Liver (tissue), 9 donors: ENCODE measurements around the gene AGBL4. TPM values are rescaled to one million over a fixed set of nuclear protein-coding genes. Genes with fewer than 3 reads are reported as not detected.

Source experiments
- DNase-seq: peaks from one replicate; pipeline ENCODE4 v3.0.0-alpha.2; 2017; ENCODE audit warnings: low spot score
- H3K27ac ChIP-seq, 2 donors: one replicate each; pipeline ENCODE4 v1.7.0; 2013; ENCODE audit warnings: inconsistent platforms in 2 of 2, low read length in 2 of 2, control low read depth in 1 of 2, low read depth in 1 of 2, mild to moderate bottlenecking in 1 of 2
- H3K27me3 ChIP-seq, 4 donors: one replicate each; pipeline versions ENCODE4 v1.6.1 to v1.7.0; 2013; ENCODE audit warnings: low read length in 3 of 4, inconsistent platforms in 1 of 4, mild to moderate bottlenecking in 1 of 4, moderate library complexity in 1 of 4; ENCODE audit not compliant: control insufficient read depth in 4 of 4, insufficient read depth in 4 of 4
- H3K36me3 ChIP-seq, 4 donors: one replicate each; pipeline versions ENCODE4 v1.6.1 to v1.7.0; 2013; ENCODE audit warnings: low read length in 3 of 4, mild to moderate bottlenecking in 3 of 4, low read depth in 1 of 4, moderate library complexity in 1 of 4; ENCODE audit not compliant: control insufficient read depth in 4 of 4, insufficient read depth in 3 of 4
- H3K4me1 ChIP-seq, 4 donors: one replicate each; pipeline versions ENCODE4 v1.6.1 to v1.7.0; 2013; ENCODE audit warnings: low read length in 3 of 4, mild to moderate bottlenecking in 3 of 4, moderate library complexity in 1 of 4; ENCODE audit not compliant: control insufficient read depth in 4 of 4, insufficient read depth in 4 of 4
- H3K4me3 ChIP-seq, 3 donors: one replicate each; pipeline versions ENCODE4 v1.6.1 to v1.7.0; 2013; ENCODE audit warnings: low read length in 3 of 3, control low read depth in 1 of 3, low read depth in 1 of 3, mild to moderate bottlenecking in 1 of 3
- H3K9ac ChIP-seq, 2 donors: one replicate each; pipeline ENCODE4 v1.7.0; 2013; ENCODE audit warnings: low read length in 2 of 2, mild to moderate bottlenecking in 2 of 2, moderate library complexity in 2 of 2, control low read depth in 1 of 2, low read depth in 1 of 2
- H3K9me3 ChIP-seq, 4 donors: one replicate each; pipeline versions ENCODE4 v1.6.1 to v1.7.0; 2013; ENCODE audit warnings: low read length in 3 of 4; ENCODE audit not compliant: control insufficient read depth in 4 of 4
- CTCF ChIP-seq: fragments of 150-350 bp; IDR thresholded peaks from 2 replicates; pipeline ENCODE4 v1.5.1; 2017; ENCODE audit warnings: improper control_type of control experiment, low read depth, low read length; ENCODE audit not compliant: missing input control
- FOXA1 ChIP-seq: IDR thresholded peaks from 2 replicates; pipeline ENCODE4 v1.6.1; 2016; ENCODE audit warnings: antibody characterized with exemption
- FOXA2 ChIP-seq: IDR thresholded peaks from 2 replicates; pipeline ENCODE4 v1.6.1; 2016; ENCODE audit warnings: antibody characterized with exemption
- HNF4A ChIP-seq, 2 donors: conservative IDR thresholded peaks; 2 replicates each; pipeline ENCODE4 v1.6.1; 2016; ENCODE audit warnings: antibody characterized with exemption in 2 of 2, mild to moderate bottlenecking in 2 of 2
- HNF4G ChIP-seq: IDR thresholded peaks from 2 replicates; pipeline ENCODE4 v1.6.1; 2016; ENCODE audit warnings: antibody characterized with exemption
- JUND ChIP-seq, 2 donors: IDR thresholded peaks; 2 replicates each; pipeline ENCODE4 v1.6.1; 2016; ENCODE audit warnings: antibody characterized with exemption in 2 of 2
- MAX ChIP-seq: IDR thresholded peaks from 2 replicates; pipeline ENCODE4 v1.6.1; 2016; ENCODE audit warnings: antibody characterized with exemption
- NR2F2 ChIP-seq: IDR thresholded peaks from 2 replicates; pipeline ENCODE4 v1.6.1; 2016; ENCODE audit warnings: antibody characterized with exemption
- RAD21 ChIP-seq, 2 donors: IDR thresholded peaks; 2 replicates each; pipeline ENCODE4 v1.6.1; 2016; ENCODE audit warnings: antibody characterized with exemption in 2 of 2, mild to moderate bottlenecking in 2 of 2
- REST ChIP-seq: IDR thresholded peaks from 2 replicates; pipeline ENCODE4 v1.6.1; 2016; ENCODE audit warnings: antibody characterized with exemption, mild to moderate bottlenecking
- RXRA ChIP-seq, 2 donors: IDR thresholded peaks; 2 replicates each; pipeline ENCODE4 v1.6.1; 2017 to 2018; ENCODE audit warnings: antibody characterized with exemption in 2 of 2, mild to moderate bottlenecking in 1 of 2
- SP1 ChIP-seq: IDR thresholded peaks from 2 replicates; pipeline ENCODE4 v1.6.1; 2018; ENCODE audit warnings: antibody characterized with exemption, mild to moderate bottlenecking
- TAF1 ChIP-seq: conservative IDR thresholded peaks from 2 replicates; pipeline ENCODE4 v1.6.1; 2016; ENCODE audit warnings: antibody characterized with exemption, mild to moderate bottlenecking
- ZBTB33 ChIP-seq: IDR thresholded peaks from 2 replicates; pipeline ENCODE4 v1.6.1; 2016; ENCODE audit warnings: antibody characterized with exemption
- WGBS: extraction: QIAGEN DNeasy Blood & Tissue Kit; methylation state at CpG from one replicate; pipeline ENCODE4 v1.1.7; 2013; 5-methylcytosine and 5-hydroxymethylcytosine counted together
- polyA plus RNA-seq, 2 donors: library from polyadenylated mRNA; stranded (reverse) in 1 of 2; unstranded in 1 of 2; fragments of 200-250 nt in 1 of 2; fragments of >200 nt in 1 of 2; fragmentation: Nextera tagmentation in 1 of 2; extraction: Ambion mirVana in 1 of 2; gene quantifications; one replicate each; pipeline versions ENCODE4 v1.2.1 to v1.2.3, GENCODE V29; 2013 to 2015
- total RNA-seq, 2 donors: library from RNA; depleted of rRNA; stranded (reverse); fragments of >200 nt; gene quantifications; one replicate each; pipeline ENCODE4 v1.2.3, GENCODE V29; 2014
- TF ChIP-seq, protein P1 (sequence below): IDR thresholded peaks from 2 replicates; pipeline ENCODE4 v1.6.1; 2016; ENCODE audit warnings: antibody characterized with exemption
- donor health status: healthy.
- donor health status: healthy.
- donor health status: healthy.
- donor health status: healthy.
- donor health status: healthy.

AGBL4 gene
- total and polyA plus RNA-seq, 4 donors: 0.75 to 0.76 TPM; not detected in 2

DNA sequence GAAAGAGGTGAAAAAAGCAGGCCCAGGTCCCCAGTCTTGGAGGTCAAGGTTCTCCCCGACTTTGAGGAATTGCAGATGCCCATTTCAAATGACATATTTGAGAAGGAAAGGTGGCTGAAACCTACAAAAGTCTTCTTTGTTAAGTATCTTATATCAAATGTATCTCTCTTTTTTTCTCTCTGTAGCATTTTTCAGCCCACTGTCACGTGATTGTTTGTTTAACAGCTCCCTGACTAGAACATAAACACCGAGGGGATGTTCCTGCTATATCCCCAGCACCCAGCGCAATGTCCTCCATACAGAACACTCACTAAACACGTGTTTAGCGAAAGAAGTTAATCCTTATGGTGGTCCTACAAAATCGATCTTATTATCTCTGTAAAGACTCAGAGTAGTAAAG is 1274.7 kb downstream of the AGBL4 start:
- no peaks in the 10 kb centered on the region for H3K27me3 ChIP-seq
- no peaks in the 10 kb centered on the region for H3K9me3 ChIP-seq
- no peak for DNase-seq
- H3K27ac ChIP-seq: no peak overlapping the region
- 82% methylated on average over 7 of the region's 7 CpGs for WGBS
- TF ChIP-seq RXRA (IDR thresholded peaks at IDR 0.05): no peak
- TF ChIP-seq HNF4A (conservative IDR thresholded peaks at IDR 0.05): no peak
- TF ChIP-seq CTCF: no peak
- no peak for TF ChIP-seq TAF1
- TF ChIP-seq RAD21 (IDR thresholded peaks at IDR 0.05): no peak
- TF ChIP-seq, protein P1, sequence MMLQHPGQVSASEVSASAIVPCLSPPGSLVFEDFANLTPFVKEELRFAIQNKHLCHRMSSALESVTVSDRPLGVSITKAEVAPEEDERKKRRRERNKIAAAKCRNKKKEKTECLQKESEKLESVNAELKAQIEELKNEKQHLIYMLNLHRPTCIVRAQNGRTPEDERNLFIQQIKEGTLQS: no peak
- no peak for TF ChIP-seq SP1
- H3K4me1 ChIP-seq: no peaks in the 10 kb centered on the region
- no peaks in the 10 kb centered on the region for H3K36me3 ChIP-seq
- H3K4me3 ChIP-seq: no peak overlapping the region
- H3K9ac ChIP-seq: no peak overlapping the region

GRCh38 chr1:48746906-48747305 is 1276.8 kb downstream of the AGBL4 start:
- Histone ChIP-seq H3K36me3 (no peaks in the 10 kb centered on the region), H3K9ac (no peak overlapping the region), H3K4me3 (no peak overlapping the region), H3K27me3 (no peaks in the 10 kb centered on the region), H3K4me1 (no peaks in the 10 kb centered on the region), H3K27ac (no peak overlapping the region), H3K9me3 (no peaks in the 10 kb centered on the region)
- TF ChIP-seq HNF4A (conservative IDR thresholded peaks at IDR 0.05) (no peak), SP1 (no peak), NR2F2 (no peak), FOXA1 (no peak), HNF4G (no peak), ZBTB33 (no peak), JUND (IDR thresholded peaks at IDR 0.05) (no peak), MAX (no peak), FOXA2 (no peak), TAF1 (no peak), RAD21 (IDR thresholded peaks at IDR 0.05) (no peak)
- TF ChIP-seq, protein P1: no peak
- DNase-seq: no peak
- WGBS: 93% methylated on average over 5 of the region's 5 CpGs

DNA sequence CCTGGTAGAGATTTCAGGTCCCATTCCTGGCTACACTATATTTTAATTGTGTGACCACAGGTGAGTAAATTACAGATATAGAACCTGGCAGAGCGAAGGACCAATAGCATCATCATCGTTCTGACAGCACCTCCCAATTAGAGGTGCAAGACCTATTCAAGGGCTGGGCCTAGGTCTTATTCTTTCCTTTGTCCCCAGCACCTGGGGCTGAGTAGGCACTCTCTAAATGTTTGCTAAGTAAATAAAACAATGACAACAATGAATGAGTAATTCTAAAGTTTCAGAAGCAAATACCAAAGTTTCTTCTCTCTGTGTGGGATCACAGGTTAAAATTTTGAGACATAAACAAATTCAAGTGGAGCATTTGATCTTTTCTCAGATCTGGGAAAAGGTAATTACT is 1279.7 kb downstream of the AGBL4 start:
- Histone ChIP-seq H3K4me1 (no peaks in the 10 kb centered on the region), H3K4me3 (no peak overlapping the region), H3K9ac (no peak overlapping the region), H3K27me3 (no peaks in the 10 kb centered on the region), H3K36me3 (no peaks in the 10 kb centered on the region), H3K9me3 (no peaks in the 10 kb centered on the region), H3K27ac (no peak overlapping the region)
- 88% methylated on average over 2 of the region's 2 CpGs for WGBS
- DNase-seq: no peak
- TF ChIP-seq SP1: no peak
- no peak for TF ChIP-seq RAD21 (IDR thresholded peaks at IDR 0.05)
- TF ChIP-seq REST: no peak
- TF ChIP-seq, protein P1: no peak
- TF ChIP-seq RXRA (IDR thresholded peaks at IDR 0.05): no peak
- TF ChIP-seq NR2F2: no peak
- no peak for TF ChIP-seq MAX
- TF ChIP-seq CTCF: no peak
- TF ChIP-seq HNF4A (conservative IDR thresholded peaks at IDR 0.05): no peak
